K562 (cell line): ENCODE measurements around the gene CLEC1A. TPM values are rescaled to one million over a fixed set of nuclear protein-coding genes. Genes with fewer than 3 reads are reported as not detected.

Experiments
- NELFE ChIP-seq: IDR thresholded peaks from 2 replicates; pipeline ENCODE4 v1.6.1; 2011; ENCODE audit warnings: mild to moderate bottlenecking; ENCODE audit not compliant: insufficient read depth, insufficient read length
- TRIM25 ChIP-seq: fragments of 450-650 bp; IDR thresholded peaks from 2 replicates; pipeline ENCODE4 v1.7.0; 2016; ENCODE audit warnings: borderline replicate concordance
- ZBTB40 ChIP-seq, 2 experiments: fragments of 450-650 bp in 1 of 2; sonication (generic) in 1 of 2; formaldehyde crosslinking in 1 of 2; IDR thresholded peaks; 2 replicates each; pipeline versions ENCODE4 v1.7.1 to v1.9.0; 2016 to 2022; ENCODE audit warnings: inconsistent platforms in 1 of 2, mild to moderate bottlenecking in 1 of 2, missing genetic modification reagents in 1 of 2
- ZNF512 ChIP-seq: IDR thresholded peaks from 2 replicates; pipeline ENCODE4 v1.6.1; 2016; ENCODE audit warnings: missing genetic modification characterization, missing compliant biosample characterization
- ZNF699 ChIP-seq: fragments of 250-450 bp; sonication (Bioruptor Pico); IDR thresholded peaks from 2 replicates; pipeline ENCODE4 v1.8.0; 2021; ENCODE audit warnings: mild to moderate bottlenecking, moderate library complexity; ENCODE audit not compliant: insufficient replicate concordance
- polyA plus RNA-seq, 8 experiments: library from polyadenylated mRNA; depleted of rRNA in 4 of 8; stranded (reverse) in 5 of 8; unstranded in 3 of 8; fragments of >200 nt; fragmentation: Nextera tagmentation in 2 of 8; fragmentation: Illumina TruSeq in 1 of 8; extraction: Ambion mirVana in 2 of 8; extraction: Trizol in 1 of 8; gene quantifications; 2 replicates each; pipeline versions ENCODE4 v1.2.1 to v1.2.3, GENCODE V29; 2011 to 2014; ENCODE audit warnings: inconsistent platforms in 1 of 8, missing spikeins in 1 of 8
- total RNA-seq, 7 experiments: library from RNA; depleted of rRNA in 6 of 7; stranded (reverse); fragments of >200 nt in 6 of 7; fragmentation: Illumina TruSeq in 2 of 7; extraction: Trizol in 2 of 7; gene quantifications; 2 replicates each; pipeline versions ENCODE4 v1.2.1 to v1.2.3, GENCODE V29; 2011 to 2021; ENCODE audit warnings: low replicate concordance in 1 of 7
- TF ChIP-seq, protein P1 (sequence below): sonication (generic); formaldehyde crosslinking; IDR thresholded peaks from 2 replicates; pipeline ENCODE4 v1.8.0; 2022; ENCODE audit warnings: missing genetic modification reagents, mild to moderate bottlenecking, borderline replicate concordance

Gene CLEC1A
- total and polyA plus RNA-seq, 9 of the 15 experiments (the other 6 are each of a cell fraction or from before 2014, with no cell fraction given): 0.04 TPM; not detected in 8

DNA sequence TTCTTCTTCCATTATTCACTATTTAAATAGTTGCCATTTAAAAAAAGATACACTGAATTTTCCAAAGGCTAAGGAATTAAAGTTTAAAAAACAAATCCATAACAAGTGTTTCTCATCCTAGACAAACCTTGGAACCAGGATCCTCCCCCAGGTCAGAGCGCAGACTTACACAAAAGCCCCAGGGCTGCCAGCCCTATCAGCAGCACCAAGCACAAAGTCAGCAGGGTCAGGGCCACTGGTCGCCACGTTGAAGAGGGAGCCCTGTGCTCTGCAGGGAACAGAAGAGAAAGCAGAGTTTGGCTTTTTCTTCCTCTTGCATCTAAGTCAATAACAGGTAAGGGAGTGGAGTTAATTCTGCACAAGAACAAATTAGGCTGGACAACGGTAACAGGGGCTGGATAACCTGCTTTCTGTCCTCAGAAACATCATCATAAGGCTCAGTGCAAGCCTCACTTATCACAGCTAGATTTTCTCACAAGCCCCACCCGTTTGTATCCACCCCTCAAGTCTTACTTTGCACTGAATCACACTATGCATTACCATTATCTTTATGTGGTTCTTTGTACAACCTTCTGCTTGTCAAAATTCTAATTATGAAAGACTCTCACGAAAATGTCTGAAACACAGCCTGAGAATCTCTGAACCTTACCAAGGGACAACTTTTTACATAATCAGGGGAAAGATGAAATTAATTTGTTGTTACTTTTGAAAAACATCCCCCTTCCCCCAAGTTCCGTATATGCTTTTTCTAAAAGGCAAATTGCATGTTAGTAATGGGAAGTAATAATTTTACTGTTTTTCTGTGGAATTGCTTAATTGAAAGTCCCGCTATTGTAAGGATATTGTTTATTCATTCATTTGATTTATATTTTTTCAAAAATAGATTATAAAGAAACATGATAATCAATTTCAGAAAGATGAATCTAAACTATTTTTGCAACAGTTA is 9.6 kb downstream of the CLEC1A start (continued):
- TF ChIP-seq ZBTB40 (IDR thresholded peaks at IDR 0.05): no peak
- no peak for TF ChIP-seq ZBTB40 (CRISPR knock-in tag; IDR thresholded peaks at IDR 0.05)
- no peak for TF ChIP-seq TRIM25
- no peak for TF ChIP-seq ZNF512 (tag)
- TF ChIP-seq NELFE: no peak
- TF ChIP-seq ZNF699: no peak
- TF ChIP-seq, protein P1, sequence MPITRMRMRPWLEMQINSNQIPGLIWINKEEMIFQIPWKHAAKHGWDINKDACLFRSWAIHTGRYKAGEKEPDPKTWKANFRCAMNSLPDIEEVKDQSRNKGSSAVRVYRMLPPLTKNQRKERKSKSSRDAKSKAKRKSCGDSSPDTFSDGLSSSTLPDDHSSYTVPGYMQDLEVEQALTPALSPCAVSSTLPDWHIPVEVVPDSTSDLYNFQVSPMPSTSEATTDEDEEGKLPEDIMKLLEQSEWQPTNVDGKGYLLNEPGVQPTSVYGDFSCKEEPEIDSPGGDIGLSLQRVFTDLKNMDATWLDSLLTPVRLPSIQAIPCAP: no peak
- TF ChIP-seq, all 486 proteins: peak for 0
